ENCODE results near the gene RARS2.

DNA sequence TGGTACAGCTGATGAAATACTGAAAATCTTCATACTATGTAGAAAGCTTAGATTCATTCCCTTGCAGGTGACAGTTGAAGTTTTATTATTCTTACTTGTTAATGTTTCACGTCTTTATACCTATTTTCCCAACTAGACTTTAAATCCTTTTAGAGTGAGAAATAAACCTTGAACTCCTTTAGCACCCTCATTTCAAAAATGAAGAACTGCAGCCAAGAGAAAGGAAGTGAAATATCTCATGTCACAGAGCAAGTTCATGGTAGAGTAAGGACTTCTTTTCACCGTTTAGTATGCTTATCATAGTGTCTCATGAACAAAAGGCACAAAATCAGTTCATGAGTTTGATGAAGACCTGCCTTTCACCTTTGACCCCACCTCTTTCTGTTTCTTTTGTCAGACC lies 38.6 kb upstream of the RARS2 start:
- TF ChIP-seq, protein P1, sequence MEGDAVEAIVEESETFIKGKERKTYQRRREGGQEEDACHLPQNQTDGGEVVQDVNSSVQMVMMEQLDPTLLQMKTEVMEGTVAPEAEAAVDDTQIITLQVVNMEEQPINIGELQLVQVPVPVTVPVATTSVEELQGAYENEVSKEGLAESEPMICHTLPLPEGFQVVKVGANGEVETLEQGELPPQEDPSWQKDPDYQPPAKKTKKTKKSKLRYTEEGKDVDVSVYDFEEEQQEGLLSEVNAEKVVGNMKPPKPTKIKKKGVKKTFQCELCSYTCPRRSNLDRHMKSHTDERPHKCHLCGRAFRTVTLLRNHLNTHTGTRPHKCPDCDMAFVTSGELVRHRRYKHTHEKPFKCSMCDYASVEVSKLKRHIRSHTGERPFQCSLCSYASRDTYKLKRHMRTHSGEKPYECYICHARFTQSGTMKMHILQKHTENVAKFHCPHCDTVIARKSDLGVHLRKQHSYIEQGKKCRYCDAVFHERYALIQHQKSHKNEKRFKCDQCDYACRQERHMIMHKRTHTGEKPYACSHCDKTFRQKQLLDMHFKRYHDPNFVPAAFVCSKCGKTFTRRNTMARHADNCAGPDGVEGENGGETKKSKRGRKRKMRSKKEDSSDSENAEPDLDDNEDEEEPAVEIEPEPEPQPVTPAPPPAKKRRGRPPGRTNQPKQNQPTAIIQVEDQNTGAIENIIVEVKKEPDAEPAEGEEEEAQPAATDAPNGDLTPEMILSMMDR (IDR thresholded peaks at IDR 0.05) = no peak
- TF ChIP-seq POLR2A (IDR thresholded peaks at IDR 0.05) = no peak
